Endothelial cell of umbilical vein (primary cell): ENCODE measurements around the gene THNSL1. TPM values are rescaled to one million over a fixed set of nuclear protein-coding genes. Genes with fewer than 3 reads are reported as not detected.

ENCODE experiments used
- BruUV-seq: library from RNA; stranded (reverse); fragments of 400-500 nt; replicated peaks from 2 replicates; lab custom pipeline; 2021; lab: Mats Ljungman, UMichigan
- CTCF ChIA-PET: fragments of 300-600, 350-600 bp; sonication (Branson Sonifier 250); formaldehyde crosslinking; loops from one replicate; lab custom pipeline; 2021; ENCODE audit warnings: antibody characterized with exemption, inconsistent platforms; lab: Charles Lee
- POLR2A ChIA-PET: fragments of 300-600, 350-600 bp; sonication (Branson Sonifier 250); formaldehyde crosslinking; loops from one replicate; lab custom pipeline; 2021; ENCODE audit warnings: antibody characterized with exemption, inconsistent platforms; lab: Charles Lee
- DNase-seq: peaks from one replicate; pipeline ENCODE4 v3.0.0-alpha.2; 2011; ENCODE audit warnings: low read depth, low spot score
- FAIRE-seq: peaks from 2 replicates; lab custom pipeline; 2011; peaks lifted over from hg19 to GRCh38; lab: Jason Lieb, UNC
- H2AFZ ChIP-seq: 2 replicates; pipeline ENCODE4 v1.6.0; 2012; ENCODE audit warnings: low read depth, low read length, control low read depth, inconsistent platforms
- H3K27ac ChIP-seq: 2 replicates; pipeline ENCODE4 v1.5.1; 2011; ENCODE audit warnings: low read depth, mild to moderate bottlenecking, control low read depth, low read length, moderate library complexity; ENCODE audit not compliant: insufficient read depth
- H3K27me3 ChIP-seq, 2 experiments: 2 replicates each; pipeline versions ENCODE4 v1.6.0 to v1.6.1; 2011; ENCODE audit warnings: low read length in 2 of 2, mixed read lengths in 1 of 2; ENCODE audit not compliant: control insufficient read depth in 2 of 2, insufficient read depth in 2 of 2
- H3K36me3 ChIP-seq, 2 experiments: 2 replicates in 1 of 2; 3 replicates in 1 of 2; pipeline ENCODE4 v1.5.1; 2011; ENCODE audit warnings: low read length in 2 of 2, mild to moderate bottlenecking in 1 of 2, moderate library complexity in 1 of 2; ENCODE audit not compliant: control insufficient read depth in 2 of 2, insufficient read depth in 2 of 2; ENCODE audit errors: extremely low read depth in 1 of 2
- H3K4me1 ChIP-seq: 3 replicates; pipeline ENCODE4 v1.5.1; 2011; ENCODE audit warnings: mild to moderate bottlenecking, low read length; ENCODE audit not compliant: control insufficient read depth, insufficient read depth; ENCODE audit errors: extremely low read depth
- H3K4me2 ChIP-seq: 2 replicates; pipeline ENCODE4 v1.6.1; 2011; ENCODE audit warnings: low read length, control low read depth, mixed read lengths; ENCODE audit not compliant: insufficient read depth
- H3K4me3 ChIP-seq, 3 experiments: fragments of 200-600 bp in 1 of 3; sonication (generic), shearing (Covaris generic) in 1 of 3; replicated peaks in 1 of 3; 2 replicates each; pipeline ENCODE4 v1.5.1; 2011 to 2016; ENCODE audit warnings: control low read depth in 3 of 3, low read length in 3 of 3, mild to moderate bottlenecking in 2 of 3, inconsistent platforms in 1 of 3, low read depth in 1 of 3, moderate library complexity in 1 of 3; ENCODE audit not compliant: insufficient read depth in 1 of 3
- H3K79me2 ChIP-seq: 2 replicates; pipeline ENCODE4 v1.6.0; 2012; ENCODE audit warnings: low read length, inconsistent platforms; ENCODE audit not compliant: control insufficient read depth, insufficient read depth
- H3K9ac ChIP-seq: replicated peaks from 2 replicates; pipeline ENCODE3; 2011; ENCODE audit warnings: low read length, control low read depth; ENCODE audit not compliant: insufficient read depth; ENCODE audit errors: extremely low read depth
- H3K9me1 ChIP-seq: replicated peaks from 3 replicates; pipeline ENCODE4 v1.6.0; 2011; ENCODE audit warnings: mild to moderate bottlenecking, low read length; ENCODE audit not compliant: control insufficient read depth, insufficient read depth; ENCODE audit errors: extremely low read depth
- H3K9me3 ChIP-seq: replicated peaks from 2 replicates; pipeline ENCODE4 v1.5.1; 2012; ENCODE audit warnings: low read length, inconsistent platforms; ENCODE audit not compliant: control insufficient read depth, insufficient read depth
- H4K20me1 ChIP-seq: replicated peaks from 2 replicates; pipeline ENCODE3; 2011; ENCODE audit warnings: mild to moderate bottlenecking, low read length; ENCODE audit not compliant: control insufficient read depth, insufficient read depth; ENCODE audit errors: extremely low read depth
- EZH2 ChIP-seq: IDR thresholded peaks from 2 replicates; pipeline ENCODE4 v1.6.1; 2012; ENCODE audit warnings: borderline replicate concordance, low read depth, mild to moderate bottlenecking, moderate library complexity, low read length, inconsistent platforms; ENCODE audit not compliant: severe bottlenecking
- FOS ChIP-seq: IDR thresholded peaks from 2 replicates; pipeline ENCODE4 v1.6.1; 2011; ENCODE audit warnings: mild to moderate bottlenecking, low read length, moderate library complexity, borderline replicate concordance; ENCODE audit not compliant: insufficient read depth
- GATA2 ChIP-seq: IDR thresholded peaks from 2 replicates; pipeline ENCODE4 v1.7.0; 2011; ENCODE audit warnings: low read depth, mild to moderate bottlenecking, moderate library complexity, mixed read lengths, low read length; ENCODE audit not compliant: insufficient read length, insufficient read depth
- JUN ChIP-seq: IDR thresholded peaks from 2 replicates; pipeline ENCODE4 v1.6.1; 2011; ENCODE audit warnings: borderline replicate concordance, low read depth; ENCODE audit not compliant: insufficient read length, insufficient read depth
- MYC ChIP-seq: IDR thresholded peaks from one replicate; pipeline ENCODE4 v1.6.1; 2011; ENCODE audit warnings: mild to moderate bottlenecking, low read depth, low read length
- POLR2A ChIP-seq: IDR thresholded peaks from 2 replicates; pipeline ENCODE4 v1.6.1; 2012; ENCODE audit warnings: low read depth, mild to moderate bottlenecking, control low read depth, low read length
- POLR2AphosphoS5 ChIP-seq: IDR thresholded peaks from 2 replicates; pipeline ENCODE4 v1.6.1; 2012; ENCODE audit warnings: low read depth, mild to moderate bottlenecking, control low read depth, low read length, moderate library complexity; ENCODE audit not compliant: insufficient read depth
- dilution Hi-C: fragments of 300-500 bp; cut with MboI; formaldehyde crosslinking; loops from one replicate; pipeline ENCODE4 v1.15.0; 2019; ENCODE audit warnings: low sequenced_read_pairs; ENCODE audit not compliant: extremely low pct_ligation_motif_present
- intact Hi-C: fragments of 100-400 bp; cut with micrococcal nuclease; formaldehyde crosslinking; loops from one replicate; pipeline ENCODE4 v1.10.0; 2022
- polyA plus RNA-seq, 4 experiments: library from polyadenylated mRNA; depleted of rRNA in 3 of 4; stranded (reverse) in 3 of 4; unstranded in 1 of 4; fragments of >200 nt; gene quantifications; 2 replicates each; pipeline versions ENCODE4 v1.2.1 to v1.2.3, GENCODE V29; 2011 to 2012; ENCODE audit warnings: missing spikeins in 1 of 4
- total RNA-seq: library from RNA; stranded (reverse); gene quantifications from 2 replicates; pipeline ENCODE4 v1.2.3, GENCODE V29; 2021
- TF ChIP-seq, protein P1 (sequence below), 2 donors: IDR thresholded peaks; 1 replicate in 1 of 2; 2 replicates in 1 of 2; pipeline ENCODE4 v1.5.1; 2011; ENCODE audit warnings: low read length in 2 of 2, mild to moderate bottlenecking in 2 of 2, moderate library complexity in 2 of 2, control low read depth in 1 of 2, inconsistent platforms in 1 of 2, low read depth in 1 of 2; ENCODE audit not compliant: insufficient read depth in 1 of 2; ENCODE audit errors: extremely low read depth in 1 of 2
- TF ChIP-seq, protein P2 (sequence below): IDR thresholded peaks from 2 replicates; pipeline ENCODE4 v1.6.1; 2011; ENCODE audit not compliant: insufficient read depth, insufficient read length

The THNSL1 gene
- total and polyA plus RNA-seq, 2 donors (not counting 3 experiments of a cell fraction or from before 2014, with no cell fraction given), result 0.52 to 2.1 TPM

DNA sequence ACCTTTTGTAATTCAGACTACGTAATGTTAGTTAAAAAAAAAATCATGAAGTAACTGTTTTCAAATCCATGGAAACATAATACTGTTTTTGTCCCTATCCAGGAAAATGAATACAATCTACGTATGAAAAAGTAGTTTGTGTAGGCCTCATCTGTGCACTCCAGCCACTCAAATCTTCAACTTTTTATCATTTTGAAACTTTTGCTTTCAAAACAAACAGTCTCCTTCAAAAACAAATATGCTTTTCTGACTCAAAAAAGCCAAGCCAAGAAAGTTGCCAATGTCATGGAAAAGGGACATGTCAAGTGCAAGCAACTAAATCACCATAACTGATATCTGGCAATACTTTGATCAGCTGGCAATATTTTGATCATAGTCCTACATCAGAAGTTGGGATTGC lies 13.1 kb downstream of the THNSL1 start:
- DNase-seq, result no peak
- no peak overlapping the region for H2AFZ ChIP-seq
- BruUV-seq, result no TSS peak
- no peak overlapping the region for H3K4me2 ChIP-seq
- POLR2A ChIA-PET, result no interaction called here
- H3K9me3 ChIP-seq, result no peaks in the 10 kb centered on the region
- TF ChIP-seq POLR2A (no peak), MYC (no peak), POLR2AphosphoS5 (no peak), FOS (no peak), EZH2 (no peak), JUN (no peak), GATA2 (no peak)
- TF ChIP-seq, protein P1, sequence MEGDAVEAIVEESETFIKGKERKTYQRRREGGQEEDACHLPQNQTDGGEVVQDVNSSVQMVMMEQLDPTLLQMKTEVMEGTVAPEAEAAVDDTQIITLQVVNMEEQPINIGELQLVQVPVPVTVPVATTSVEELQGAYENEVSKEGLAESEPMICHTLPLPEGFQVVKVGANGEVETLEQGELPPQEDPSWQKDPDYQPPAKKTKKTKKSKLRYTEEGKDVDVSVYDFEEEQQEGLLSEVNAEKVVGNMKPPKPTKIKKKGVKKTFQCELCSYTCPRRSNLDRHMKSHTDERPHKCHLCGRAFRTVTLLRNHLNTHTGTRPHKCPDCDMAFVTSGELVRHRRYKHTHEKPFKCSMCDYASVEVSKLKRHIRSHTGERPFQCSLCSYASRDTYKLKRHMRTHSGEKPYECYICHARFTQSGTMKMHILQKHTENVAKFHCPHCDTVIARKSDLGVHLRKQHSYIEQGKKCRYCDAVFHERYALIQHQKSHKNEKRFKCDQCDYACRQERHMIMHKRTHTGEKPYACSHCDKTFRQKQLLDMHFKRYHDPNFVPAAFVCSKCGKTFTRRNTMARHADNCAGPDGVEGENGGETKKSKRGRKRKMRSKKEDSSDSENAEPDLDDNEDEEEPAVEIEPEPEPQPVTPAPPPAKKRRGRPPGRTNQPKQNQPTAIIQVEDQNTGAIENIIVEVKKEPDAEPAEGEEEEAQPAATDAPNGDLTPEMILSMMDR (IDR thresholded peaks at IDR 0.05; ENCODE audit: extremely low read depth in 1 of 2, insufficient read depth in 1 of 2, low read depth in 1 of 2, low read length in 2 of 2), result no peak
- TF ChIP-seq, protein P2, sequence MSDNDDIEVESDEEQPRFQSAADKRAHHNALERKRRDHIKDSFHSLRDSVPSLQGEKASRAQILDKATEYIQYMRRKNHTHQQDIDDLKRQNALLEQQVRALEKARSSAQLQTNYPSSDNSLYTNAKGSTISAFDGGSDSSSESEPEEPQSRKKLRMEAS, result no peak
- H3K9me1 ChIP-seq, result no peaks in the 10 kb centered on the region
- dilution Hi-C loops, result no loop called here
- no peaks in the 10 kb centered on the region for H3K4me1 ChIP-seq
- CTCF ChIA-PET, result interaction anchor here (0.5 to 8.2 kb wide), 2 partner anchors 51 to 163 kb away, joined by 3 to 117 read pairs; no protein-coding TSS in a partner anchor
- no peak overlapping the region for H3K9ac ChIP-seq
- no peak for FAIRE-seq
- H3K79me2 ChIP-seq, result no peaks in the 10 kb centered on the region
- H3K4me3 ChIP-seq, result no peak overlapping the region
- no peaks in the 10 kb centered on the region for H3K27me3 ChIP-seq
- no peaks in the 10 kb centered on the region for H3K36me3 ChIP-seq
- intact Hi-C loops, result no loop called here
- no peaks in the 10 kb centered on the region for H4K20me1 ChIP-seq
- no peak overlapping the region for H3K27ac ChIP-seq
